Activated CD4-positive, CD25-positive, alpha-beta regulatory T cell treated with anti-CD3 and anti-CD28 coated beads, Interleukin-2, amount 50 U/mL, for 72 hours (primary cell): Measurements from ENCODE around the gene RAI14.
"Not testable (repeated sequence)": the region's sequence is repeated elsewhere in the genome, so short reads cannot be mapped to it uniquely, and the experiment has no call there.

Experiments
- DNase-seq: peaks from one replicate; pipeline ENCODE4 v3.0.0; 2021

RAI14 gene

DNA sequence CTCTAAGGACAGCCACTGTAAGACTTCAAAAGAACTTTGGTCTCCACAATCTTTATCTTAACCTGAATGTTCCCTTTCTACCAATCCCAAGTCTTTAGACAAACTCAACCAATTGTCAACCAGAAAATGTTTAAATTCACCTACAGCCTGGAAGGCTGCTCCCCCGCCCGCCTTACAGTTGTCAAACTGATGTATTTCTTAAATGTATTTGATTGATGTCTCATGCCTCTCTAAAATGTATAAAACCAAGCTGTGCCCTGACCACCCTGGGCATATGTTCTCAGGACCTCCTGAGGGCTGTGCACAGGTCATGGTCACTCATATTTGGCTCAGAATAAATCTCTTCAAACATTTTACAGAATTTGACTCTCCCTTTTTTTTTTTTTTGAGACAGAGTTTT, 45.3 kb downstream of the RAI14 start:
- not testable (repeated sequence) for DNase-seq

DNA sequence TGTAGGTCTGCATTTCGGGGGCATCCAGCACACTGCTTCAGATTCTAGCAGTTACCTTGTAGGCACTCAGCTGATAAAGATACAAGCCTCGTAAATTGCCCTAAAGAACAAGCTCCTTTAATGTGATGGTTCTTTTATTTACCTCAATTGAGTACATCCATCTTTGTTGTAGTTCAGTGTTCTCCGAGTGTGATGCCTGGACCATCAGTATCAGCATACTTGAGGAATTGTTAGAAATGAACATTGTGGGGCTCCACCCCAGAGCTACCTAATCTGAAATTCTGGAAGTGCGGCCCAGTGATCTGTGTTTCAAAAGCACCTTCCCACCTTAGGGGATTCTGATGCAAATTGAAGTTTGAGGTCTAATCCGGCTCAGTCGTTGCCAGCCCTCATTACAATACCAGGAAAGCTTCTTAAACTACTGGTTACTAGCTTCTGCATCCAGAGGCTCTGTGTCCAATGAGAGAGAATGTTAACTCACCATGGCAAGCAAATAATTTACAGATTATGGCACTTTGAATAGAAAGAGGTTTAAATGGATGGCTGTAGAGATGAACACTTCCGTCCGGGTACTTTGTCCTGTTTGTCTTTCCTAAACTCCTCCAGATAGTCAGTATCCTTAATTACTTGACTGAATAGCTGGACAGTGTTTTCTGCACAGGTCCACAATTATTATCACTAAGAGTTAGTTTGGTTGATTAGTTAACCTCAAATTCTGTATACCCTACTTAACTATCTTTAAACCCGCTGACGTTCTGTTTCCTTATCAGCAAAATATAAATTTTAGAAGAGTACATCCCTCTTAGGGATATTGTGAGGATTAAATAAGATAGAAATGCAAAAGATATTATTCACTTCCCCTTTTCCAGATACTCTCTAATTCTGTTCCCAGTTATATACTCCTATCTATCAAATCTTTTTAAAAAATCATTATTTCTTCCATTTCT, 47.9 kb downstream of the RAI14 start:
- DNase-seq, result no peak

DNA sequence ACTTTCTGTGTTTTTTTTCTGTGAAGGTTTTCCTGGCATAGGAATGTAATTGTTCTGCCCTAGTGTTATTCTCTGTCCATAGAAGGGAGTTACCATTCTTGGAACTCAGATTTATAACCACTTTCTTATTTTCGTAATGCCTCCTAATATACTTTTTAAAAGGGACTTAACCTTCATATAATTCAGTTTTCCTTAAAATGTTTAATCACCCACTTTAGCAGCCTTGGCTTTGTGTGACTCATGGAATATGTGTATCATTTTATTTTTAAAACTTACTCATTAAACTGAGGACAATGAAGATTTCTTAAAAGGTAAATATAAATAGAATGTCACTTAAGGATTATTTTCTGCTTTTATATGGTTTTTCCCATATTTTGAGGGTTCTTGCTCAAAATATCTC, 50.0 kb downstream of the RAI14 start:
- no peak for DNase-seq

DNA sequence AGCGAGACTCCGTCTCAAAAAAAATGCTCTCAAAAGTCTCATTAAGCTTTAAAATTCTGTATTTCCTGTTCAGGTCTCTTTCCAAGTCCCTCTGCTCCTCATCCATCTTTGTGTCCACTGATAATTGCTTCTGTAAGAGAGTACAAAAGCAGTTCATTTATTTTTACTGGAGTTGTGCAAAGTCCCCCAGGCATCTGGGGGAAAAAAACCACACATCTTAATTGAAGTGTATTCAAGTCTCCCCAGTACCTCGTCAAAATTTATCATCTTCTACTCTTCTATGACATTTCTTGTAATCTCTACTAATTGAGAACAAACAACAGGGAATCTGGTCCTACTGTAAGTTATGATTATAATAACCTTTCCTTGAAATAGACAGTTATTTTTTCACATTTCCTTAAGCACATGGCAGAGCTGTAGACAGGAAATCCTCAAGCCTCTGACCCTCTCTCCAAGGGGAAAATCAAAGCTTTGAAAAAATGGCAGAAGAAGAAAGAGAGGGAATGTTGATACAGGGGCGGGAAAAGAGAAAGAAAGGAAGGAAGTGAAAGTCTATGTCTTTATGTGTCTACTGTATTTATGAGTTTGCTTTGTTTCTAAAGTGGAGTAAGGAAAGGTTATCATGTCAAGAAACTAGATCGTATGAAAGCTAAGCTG, 51.5 kb downstream of the RAI14 start:
- no peak for DNase-seq

DNA sequence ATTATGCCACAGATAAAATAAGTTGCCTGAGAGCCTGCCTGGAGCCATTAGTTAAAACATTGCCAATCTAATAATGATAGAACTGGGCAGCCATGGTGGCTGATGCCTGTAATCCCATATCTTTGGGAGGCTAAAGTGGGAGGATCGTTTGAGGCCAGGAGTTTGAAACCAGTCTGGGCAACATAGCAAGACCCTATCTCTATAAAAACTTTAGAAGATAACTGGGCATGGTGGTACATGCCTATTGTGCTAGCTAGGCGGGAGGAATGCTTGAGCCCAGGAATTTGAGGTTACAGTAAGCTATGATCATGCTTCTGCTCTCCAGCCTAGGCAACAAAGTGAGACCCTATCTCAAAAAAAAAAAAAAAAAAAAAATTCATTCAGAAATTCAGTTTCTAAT, 52.6 kb downstream of the RAI14 start:
- DNase-seq, result no peak

DNA sequence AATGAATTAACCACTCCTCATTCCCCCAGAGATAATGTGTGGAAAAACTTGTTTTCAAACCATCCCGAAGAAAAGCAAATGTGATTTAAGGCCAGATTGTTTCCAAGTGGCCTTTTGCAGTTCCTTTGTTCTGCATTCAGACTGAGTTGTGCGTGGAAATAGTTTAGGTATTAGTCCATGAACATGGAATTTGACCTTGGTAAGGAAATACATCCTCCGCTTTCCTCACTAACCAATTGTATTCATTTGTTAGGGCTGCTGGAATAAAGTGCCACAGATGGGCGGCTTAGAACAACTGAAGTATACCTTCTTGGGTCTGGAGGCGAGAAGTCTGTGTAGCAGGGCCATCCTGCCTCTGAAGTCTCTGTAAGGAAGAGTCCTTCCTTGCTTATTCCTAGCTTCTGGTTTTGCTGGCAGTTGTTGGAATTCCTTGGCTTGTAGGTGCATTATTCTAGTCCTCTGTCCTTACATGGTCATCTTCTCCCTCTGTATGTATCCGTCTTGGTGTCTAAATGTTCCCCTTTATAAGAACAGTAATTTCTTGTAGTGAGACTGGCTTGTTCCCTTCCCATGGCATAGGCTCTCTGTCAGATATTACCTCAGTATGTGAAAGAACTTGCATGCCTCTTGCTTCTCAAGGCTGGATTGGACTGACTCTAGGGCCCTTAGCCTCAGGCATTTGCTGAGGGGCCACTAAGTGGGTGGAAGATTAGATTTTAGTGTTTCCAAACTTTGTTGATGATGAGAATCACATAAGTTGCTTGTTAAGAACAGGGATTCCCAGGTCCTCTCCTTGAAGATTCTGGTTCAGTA, 53.9 kb downstream of the RAI14 start:
- DNase-seq, result no peak

DNA sequence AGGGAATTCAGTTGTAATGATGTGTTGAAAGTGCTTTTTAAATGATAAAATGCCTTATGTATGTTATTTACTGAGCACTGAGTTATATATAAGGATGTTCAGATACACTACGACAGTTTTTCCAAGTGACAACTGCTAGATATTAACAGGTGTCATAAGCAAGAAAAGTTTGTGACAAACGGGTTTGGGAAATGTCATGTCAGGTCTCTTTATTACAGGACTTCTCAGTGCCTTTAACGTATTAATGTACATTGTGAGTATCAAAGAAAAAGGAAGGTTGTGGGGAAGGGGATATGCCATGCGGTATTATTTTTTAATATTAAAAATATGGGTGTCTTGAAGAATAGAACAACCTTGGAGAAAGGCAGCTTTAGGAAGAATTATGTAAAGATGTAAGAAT, 56.4 kb downstream of the RAI14 start:
- DNase-seq, result no peak

DNA sequence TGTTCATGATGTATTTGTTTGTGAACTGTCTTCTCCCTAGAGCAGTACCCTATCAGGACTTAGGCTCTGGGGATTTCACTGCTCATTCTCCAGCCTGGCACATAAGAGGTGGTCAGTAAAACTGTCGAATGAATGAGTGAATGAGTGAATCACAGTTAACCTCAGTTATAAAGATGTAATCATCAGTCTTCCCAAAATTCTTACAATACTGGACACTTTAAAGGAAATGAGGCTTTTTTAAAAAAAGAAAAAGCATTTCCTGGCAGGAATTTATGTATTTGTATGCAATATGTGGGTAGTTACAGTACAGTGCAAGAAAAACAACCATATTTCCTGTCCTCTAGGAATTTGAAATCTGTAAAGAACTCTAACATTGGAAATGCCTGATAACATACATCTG, 59.6 kb downstream of the RAI14 start:
- DNase-seq, result no peak

DNA sequence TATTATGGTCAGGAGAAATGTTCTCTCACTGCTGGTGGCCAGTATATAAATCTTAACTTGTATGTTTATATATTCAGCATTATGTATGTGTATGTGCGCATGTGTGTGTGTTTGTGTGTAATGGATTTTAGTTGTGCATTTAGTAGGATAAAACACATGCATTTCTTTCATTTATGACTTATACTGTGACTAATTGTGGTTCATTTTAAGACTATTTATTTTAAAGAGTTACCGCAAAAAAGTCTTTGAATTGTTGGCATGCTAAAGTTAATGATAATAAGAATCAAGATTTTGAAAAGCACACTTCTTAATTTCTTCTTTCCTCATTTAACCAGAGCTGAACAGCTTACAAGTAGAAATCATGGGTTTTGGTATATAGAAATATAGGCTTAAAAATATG, 60.9 kb downstream of the RAI14 start:
- DNase-seq, result no peak

DNA sequence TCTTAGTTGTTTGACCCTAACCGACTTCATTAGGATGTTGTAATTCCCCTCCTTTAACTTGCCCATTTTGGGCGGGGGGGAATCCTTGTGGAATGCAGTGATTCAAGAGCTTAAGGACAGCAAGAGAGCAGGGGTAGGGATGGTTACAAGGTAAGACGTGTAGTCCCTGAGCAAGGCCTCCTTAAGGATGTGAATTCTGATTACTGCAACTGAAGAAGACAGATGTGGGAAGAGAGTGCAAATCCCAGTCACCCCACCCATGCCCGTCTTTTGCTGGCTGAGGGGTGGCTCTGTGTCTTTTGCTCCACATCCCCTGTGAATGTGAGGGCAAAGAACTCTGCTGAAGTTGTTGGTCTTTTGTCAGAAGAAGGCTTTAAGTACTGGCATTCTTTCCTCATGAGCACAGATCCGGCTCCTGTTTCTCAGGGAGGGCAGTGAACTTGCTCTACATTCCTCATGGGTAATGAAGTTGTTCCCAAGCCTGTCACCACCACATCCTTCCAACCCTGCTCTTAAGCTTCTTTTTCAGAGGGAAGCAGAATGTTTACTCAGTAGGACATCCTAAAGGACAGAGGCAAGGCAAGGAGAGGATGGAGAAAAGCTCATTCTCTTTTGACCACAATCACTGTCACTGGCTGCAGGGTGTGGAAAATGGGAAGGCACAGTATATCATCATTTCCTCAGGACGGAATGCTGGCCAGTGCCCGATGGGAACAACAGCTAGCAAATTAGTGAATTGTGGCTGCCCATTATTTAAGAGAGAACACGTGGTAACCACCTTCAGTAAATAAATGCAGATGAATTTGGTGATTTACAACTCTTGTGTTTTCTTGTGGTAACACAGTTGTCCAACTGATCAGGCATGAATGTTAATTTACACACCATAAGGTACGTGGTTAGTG, 61.5 kb downstream of the RAI14 start:
- no peak for DNase-seq

DNA sequence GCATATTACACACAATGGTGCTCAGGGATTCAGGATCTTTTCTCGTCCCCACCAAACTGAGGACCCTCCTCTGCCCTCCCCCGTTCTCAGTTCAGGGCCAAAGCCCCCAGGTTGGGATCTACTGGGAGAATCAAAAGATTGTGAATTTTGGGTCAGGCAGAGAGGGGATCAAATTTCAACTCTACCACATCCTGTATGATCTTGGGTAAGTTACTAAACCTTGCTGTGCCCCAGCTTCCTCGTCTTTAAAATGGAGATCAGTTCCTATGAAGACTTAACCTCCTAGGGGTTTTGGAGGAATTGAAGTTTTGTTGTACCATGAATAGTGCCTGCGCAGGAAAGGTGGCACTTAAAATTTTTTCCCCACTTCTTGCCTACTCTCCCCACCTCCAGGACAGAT, 62.4 kb downstream of the RAI14 start:
- no peak for DNase-seq

DNA sequence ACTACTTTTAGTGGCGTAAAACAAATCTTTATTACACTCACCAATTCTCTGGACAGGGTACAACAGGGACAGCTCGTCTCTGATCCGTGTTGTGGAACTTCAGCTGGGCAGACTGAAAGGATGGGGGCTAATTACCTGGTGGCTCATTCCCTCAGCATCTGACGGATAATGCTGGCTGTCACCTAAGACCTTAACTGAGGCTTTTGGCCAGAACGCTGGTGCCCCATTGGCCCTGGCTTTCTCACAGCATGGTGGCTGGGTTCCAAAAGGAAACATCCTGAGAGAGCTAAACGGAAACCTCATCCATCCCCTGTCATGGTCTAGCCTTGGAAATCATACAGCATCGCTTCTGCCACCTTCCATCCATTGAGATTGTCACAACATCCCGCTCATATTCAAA, 62.9 kb downstream of the RAI14 start:
- DNase-seq, result no peak

DNA sequence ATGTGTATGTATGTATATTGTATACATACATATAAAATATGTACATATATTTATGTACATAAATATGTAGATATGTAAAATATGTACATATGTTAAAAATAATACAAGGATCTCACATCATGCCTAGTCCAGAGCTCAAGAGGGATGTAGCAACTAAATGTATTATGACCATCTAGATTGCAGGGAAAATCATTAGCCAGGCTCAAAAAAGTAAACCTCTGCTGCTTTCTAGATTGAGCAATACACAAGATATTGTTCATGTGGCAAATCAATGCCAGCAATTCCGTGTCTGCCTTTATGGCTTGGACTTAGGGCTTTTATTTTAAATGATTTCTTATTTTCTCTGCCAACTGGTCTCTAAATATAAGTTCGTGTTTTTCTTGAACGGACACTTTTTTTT, 65.2 kb downstream of the RAI14 start:
- no peak for DNase-seq

DNA sequence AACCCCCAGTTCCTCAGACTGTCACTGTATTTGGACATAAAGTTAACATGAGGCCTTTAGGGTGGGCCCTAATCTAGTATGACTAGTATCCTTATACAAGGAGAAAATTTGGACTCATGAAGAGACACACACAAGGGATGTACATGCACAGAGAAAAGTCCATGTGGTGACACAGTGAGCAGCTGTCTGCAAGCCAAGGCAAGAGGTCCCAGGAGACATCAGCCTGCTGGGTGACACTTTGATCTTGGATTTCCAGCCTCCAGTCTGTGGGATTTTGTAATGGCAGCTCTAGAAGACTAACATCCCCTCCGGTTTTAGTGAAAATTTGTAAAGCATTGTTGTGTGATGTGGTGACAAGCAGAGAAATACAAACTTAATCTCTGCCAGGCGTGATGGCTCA, 66.1 kb downstream of the RAI14 start:
- DNase-seq, result no peak

DNA sequence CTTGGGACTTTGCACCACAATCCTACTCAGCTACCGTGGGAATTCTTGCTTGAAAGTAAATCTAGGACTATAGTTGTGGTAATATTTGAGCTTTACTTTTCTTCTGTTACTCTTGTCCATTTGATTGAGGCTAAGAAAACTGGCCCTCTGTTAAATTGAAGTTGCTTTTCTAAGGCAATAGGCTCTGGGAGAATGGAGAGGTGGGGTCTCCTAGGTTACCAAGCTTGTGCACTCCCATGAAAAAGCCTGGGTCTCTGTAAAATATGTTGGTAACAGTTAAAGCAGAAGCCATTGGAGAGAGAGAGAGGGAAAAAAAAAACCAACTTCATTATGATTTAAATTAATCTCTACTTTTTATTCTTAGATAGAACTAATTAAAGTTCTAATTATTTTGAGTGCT, 68.6 kb downstream of the RAI14 start:
- DNase-seq, result no peak

DNA sequence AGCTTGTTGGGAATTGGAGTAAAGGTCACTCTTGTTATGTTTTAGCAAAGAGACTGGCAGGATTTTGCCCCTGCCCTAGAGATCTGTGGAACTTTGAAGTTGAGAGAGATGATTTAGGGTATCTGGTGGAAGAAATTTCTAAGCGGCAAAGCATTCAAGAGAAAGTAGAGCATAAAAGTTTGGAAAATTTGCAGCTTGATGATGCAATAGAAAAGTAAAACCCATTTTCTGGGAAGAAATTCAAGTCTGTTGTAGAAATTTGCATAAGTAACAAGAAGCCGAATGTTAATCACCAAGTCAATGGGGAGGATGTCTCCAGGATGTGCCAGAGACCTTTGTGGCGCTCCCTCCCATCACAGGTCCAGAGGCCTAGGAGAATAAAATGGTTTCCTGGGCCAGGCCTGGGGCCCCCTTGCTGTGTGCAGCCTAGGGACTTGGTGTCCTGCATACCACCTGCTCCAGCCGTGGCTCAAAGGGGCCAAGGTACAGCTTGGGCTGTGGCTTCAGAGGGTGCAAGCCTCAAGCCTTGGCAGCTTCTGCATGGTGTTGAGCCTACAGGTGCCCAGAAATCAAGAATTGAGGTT, 71.1 kb downstream of the RAI14 start:
- DNase-seq, result not testable (repeated sequence)

DNA sequence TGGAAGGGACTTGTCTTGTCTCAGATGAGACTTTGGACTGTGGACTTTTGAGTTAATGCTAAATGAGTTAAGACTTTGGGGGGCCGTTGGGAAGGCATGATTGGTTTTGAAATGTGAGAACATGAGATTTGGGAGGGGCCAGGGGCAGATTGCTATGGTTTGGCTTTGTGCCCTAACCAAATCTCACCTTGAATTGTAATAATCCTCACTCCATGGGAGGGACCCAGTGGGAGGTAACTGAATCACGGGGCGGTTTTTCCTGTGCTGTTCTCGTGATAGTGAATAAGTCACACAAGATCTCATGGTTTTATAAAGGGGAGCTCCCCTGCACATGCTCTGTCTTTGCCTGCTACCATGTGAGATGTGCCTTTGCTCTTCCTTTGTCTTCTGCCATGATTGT, 72.1 kb downstream of the RAI14 start:
- no peak for DNase-seq

DNA sequence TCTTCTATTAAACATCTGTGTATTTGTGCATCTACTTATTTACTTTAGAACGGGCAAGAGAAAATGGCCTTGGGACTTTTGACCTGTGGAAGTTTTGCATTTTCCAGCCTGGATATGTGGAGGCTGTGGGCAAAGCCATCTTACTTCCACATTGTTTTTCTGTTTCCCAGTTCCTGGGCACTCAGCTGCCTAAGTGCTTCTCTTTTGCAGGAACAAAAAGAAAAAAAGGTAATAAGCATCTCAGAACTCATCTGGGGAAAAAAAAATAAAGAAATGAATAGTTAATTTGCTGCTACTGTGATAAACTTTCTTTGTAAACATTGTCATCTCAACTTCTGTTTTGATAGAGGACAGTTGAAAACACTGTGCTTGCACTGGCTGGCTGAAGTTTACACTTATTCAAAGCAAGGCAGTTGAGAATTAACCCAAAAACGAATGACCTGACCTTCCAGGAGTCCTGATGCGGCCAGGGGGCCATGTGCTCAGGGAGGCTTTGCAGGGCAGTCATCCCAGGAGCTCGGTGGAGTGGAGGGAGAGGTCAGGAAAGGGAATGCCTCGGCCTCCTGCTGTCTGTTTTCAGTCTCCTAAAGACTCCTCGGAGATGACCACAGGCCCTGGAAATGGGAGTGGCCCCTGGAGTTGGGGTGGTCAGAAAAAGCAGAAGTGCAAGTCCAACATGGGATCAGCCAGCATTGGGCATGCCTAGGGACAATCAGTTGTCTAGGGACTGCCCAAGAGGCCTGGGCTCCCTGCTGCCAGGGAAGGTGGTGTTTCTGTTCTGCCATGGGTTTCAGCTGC, 75.5 kb downstream of the RAI14 start:
- DNase-seq, result no peak

DNA sequence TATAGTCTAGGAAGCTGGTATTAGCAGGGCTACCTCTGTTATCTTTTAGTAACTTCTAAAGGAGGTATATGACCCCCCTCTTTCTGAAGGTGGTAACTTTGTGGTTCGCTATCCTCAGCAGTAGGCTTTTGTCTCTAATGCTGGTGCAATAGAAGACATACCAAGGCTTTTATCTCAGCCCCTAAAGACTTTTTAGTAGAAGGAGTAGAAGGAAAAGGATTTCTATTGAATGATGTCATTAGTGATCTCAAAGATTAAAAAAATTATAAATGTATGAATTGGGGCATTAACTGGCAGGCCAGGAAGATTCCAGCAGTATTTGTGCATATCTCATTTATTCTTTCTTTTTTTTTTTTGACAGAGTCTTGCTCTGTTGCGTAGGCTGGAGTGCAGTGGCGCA, 78.2 kb downstream of the RAI14 start:
- no peak for DNase-seq

DNA sequence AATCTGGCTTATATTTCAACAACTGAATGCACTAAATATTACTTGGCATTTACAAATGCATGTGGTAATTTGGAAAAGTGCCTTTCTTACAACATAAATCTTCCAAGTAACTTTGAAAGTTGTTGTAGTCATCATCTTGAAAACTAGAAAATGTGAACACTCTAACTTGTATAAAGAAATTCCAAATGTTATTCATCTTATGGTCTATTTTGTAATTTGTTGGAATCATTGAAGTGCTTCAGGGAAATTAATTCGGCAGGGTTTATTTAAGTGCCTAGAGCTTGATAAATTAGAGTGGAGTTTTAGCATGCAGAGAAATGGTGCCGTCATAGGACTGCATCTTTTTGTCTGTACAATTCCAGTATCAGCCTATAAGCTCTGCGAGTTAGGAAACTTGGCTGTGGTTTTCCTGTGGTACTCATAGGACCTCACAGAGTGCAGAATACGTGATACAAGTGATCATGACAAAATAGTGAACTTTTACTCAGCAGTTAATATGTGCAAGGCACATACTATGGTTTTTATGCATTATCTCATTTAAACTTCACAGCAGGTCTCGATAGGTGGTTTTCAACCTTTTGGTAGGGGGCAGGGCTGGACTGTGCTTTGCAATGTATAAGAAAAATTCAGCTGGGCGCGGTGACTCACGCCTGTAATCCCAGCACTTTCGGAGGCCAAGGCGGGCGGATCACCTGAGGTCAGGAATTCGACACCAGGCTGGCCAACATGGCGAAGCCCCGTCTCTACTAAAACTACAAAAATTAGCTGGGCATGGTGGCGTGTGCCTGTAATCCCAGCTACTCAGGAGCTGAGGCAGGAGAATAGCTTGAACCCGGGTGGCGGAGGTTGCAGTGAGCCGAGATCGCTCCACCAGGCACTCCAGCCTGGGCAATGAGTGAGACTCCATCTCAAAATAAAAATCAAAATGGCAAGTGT, 79.6 kb downstream of the RAI14 start:
- no peak for DNase-seq
